Bone marrow (tissue), 2 donors: ENCODE measurements around the gene ZNF292.
"Not testable (repeated sequence)": the region's sequence is repeated elsewhere in the genome, so short reads cannot be mapped to it uniquely, and the experiment has no call there.

Source experiments
- DNase-seq, 2 donors: peaks; one replicate each; lab custom pipeline; 2025; lab: John Stamatoyannopoulos, UW

The ZNF292 gene

DNA sequence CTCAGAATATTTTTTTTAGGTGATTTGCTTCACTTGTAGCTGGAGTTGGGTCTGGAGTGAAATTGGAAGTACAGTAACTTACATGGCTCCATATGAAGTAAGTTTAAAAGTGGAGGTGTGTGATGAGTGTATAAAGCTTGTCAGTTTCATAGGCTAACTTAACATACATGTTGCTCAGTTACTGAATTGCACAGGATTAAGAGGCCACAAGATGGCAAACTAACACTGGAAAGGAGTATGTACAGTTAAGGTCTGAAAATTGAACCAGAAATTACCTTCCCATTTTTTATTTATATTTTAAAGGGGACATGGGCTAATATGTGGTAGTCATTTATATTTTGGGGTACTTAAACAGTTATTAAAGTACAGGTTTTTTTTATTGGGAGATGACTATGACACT, 121.8 kb downstream of the ZNF292 start:
- no peak for DNase-seq

- no peak for DNase-seq
Observed at GRCh38 chr6:87279196-87279595, 123.8 kb downstream of the ZNF292 start.

DNA sequence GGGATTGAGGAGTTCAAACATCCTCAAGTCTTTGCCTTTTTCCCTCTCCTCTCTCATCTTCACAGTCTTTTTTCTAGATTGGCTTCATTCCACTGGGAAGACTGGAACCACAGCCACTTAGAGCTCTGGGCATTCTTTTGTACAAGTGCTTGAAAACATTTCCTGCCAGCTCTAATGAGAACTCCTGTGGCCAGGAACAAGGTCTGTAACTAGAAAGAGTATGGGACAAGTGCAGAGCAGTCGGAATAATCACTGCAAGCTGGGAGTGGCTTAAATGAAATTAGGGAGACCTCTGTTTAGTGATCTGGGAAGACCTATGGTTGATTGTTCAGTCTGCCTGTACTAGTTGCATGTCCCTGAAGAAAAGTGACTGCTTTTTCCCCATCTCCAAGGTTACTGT, 126.1 kb downstream of the ZNF292 start:
- no peak for DNase-seq

GRCh38 chr6:87282743-87283142, 127.4 kb downstream of the ZNF292 start:
- no peak for DNase-seq

- no peak for DNase-seq
Observed at GRCh38 chr6:87283461-87283860, 128.1 kb downstream of the ZNF292 start.

DNA sequence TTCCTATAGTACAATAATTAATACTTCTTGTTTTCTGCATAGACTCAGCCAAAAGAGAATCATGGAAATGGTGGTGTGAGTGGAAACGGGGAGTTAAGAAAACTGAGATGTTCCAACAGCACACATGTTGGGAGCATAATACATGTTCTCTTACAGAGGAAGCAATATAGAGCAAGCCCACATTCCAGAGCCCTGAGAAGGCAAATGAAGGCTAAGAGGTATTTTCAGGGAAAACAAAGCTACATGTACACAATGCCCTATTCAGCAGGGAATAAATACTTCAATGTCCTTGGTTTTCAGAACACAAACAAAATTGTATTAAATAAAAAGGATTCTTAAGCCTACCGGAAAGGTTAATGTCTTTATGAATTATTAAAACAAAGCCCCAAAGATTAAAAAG, 131.9 kb downstream of the ZNF292 start:
- no peak for DNase-seq

DNA sequence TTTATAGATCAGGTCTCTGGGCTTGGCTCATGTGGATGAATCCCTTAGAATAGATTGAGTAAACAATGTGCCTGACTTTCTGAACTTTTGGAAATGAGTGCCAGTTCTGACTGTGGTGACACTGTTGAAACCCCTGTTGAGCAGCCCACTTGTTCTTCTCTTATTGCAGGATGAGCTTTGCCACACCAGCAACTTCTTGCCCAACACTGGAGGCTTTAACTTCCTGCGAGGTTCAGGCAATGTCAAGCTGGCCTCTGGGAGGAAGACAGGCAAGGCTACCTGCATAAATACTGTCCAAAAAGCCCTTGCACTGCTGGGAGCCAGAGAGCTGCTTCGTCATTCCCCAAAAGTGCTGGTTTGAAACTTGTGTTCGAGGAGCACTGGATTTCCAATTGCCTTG, 134.2 kb downstream of the ZNF292 start:
- no peak for DNase-seq

GRCh38 chr6:87291883-87292282, 136.5 kb downstream of the ZNF292 start:
- no peak for DNase-seq

- DNase-seq = no peak
Observed at GRCh38 chr6:87293526-87293925, 138.2 kb downstream of the ZNF292 start.

DNA sequence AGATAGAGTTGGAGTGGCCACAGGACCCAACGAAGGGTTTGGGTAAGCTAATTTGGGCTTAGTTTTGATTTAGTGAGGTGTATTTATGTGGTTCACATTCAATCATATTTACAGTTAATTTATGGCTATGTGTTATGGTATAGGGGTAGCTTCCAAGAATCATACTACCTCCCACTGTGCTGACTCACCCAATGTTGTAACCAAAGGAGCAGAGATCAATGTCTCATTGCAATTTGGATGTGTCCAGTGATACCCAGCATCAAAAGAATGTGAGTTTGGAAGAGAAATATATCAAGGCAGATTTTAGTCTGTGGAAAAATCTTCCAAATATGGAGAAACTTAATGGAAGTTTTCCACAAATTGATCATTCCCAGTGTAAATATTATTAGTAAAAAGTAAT, 141.8 kb downstream of the ZNF292 start:
- DNase-seq = no peak

- DNase-seq = not testable (repeated sequence)
Observed at GRCh38 chr6:87301277-87301676, 145.9 kb downstream of the ZNF292 start.

DNA sequence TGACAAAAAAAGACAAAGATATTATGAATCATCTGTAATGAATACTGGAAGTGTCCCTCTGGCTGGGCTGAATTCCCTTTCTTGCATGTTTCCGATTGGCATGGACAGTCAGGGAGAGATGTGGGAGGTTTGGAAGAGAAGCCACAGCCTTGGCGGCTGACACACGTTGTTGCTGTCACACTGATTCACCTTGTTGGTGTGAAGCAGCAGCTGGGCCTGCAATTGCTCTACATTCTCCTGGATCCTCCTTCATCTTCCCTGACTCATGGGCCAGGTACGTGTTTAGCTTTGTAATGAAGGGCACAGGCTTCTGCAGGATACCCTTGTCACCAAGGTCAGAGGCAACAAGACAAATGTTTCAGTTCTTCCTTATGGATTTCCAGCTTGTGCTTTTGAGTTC, 153.6 kb downstream of the ZNF292 start:
- DNase-seq = no peak

DNA sequence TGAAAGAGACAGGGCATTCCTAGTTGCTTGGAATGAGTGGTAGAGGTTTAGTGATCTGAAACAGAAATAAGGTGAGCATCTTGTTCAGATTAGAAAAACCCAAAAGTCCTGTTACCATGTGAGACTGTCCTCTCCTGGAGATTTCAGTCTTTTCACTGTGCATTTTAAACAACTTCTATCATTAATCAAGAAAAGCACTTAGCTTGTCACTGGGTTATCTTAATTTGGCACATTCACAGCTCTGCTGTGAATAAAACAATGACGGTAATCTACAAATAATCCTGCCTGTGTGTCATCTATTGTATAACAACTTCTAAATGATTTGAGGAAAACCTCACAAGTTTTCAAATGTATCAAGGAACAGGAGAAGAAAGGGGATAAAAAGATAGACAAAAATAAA, 157.5 kb downstream of the ZNF292 start:
- no peak for DNase-seq
